ENCODE data around the gene GRIA3.

DNA sequence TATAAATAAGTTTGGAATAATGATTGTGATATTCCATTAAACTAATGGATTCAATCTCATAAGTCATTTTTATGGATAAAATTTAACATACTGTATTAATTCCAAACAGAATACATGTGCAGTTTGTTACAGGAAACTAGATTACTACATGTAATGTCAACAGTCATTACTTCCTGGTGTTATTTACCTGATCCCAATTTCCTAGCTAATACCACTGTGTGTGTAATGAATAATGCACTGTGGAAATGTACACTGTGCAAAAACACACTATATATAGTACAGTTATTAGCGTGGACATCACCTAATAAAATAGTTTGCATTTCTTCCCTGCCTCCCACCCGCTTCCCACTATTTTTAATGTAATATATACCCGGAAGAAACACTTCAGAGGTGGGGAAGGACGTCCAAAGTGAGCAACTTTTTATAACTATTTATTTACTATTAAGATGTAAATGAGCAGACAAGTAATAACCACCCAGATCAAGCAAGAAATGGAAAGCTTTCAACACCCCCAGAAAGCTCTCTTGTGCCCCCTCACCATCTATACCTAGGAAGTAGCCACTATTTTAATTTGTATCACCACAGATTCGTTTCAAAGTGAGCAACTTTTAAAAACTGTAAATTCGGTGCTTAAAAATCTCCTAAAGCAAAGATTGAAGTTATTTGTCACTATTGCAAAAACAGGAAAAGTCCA lies 329.7 kb downstream of the GRIA3 start:
- TF ChIP-seq, protein P1, sequence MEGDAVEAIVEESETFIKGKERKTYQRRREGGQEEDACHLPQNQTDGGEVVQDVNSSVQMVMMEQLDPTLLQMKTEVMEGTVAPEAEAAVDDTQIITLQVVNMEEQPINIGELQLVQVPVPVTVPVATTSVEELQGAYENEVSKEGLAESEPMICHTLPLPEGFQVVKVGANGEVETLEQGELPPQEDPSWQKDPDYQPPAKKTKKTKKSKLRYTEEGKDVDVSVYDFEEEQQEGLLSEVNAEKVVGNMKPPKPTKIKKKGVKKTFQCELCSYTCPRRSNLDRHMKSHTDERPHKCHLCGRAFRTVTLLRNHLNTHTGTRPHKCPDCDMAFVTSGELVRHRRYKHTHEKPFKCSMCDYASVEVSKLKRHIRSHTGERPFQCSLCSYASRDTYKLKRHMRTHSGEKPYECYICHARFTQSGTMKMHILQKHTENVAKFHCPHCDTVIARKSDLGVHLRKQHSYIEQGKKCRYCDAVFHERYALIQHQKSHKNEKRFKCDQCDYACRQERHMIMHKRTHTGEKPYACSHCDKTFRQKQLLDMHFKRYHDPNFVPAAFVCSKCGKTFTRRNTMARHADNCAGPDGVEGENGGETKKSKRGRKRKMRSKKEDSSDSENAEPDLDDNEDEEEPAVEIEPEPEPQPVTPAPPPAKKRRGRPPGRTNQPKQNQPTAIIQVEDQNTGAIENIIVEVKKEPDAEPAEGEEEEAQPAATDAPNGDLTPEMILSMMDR (conservative IDR thresholded peaks at IDR 0.05; ENCODE audit: low read depth, low read length): no peak
- TF ChIP-seq EZH2 (IDR thresholded peaks at IDR 0.05; ENCODE audit: low read length, unreplicated experiment) (no peak), EZH2phosphoT487 (IDR thresholded peaks at IDR 0.05; ENCODE audit: borderline replicate concordance, low read length) (no peak)
